ENCODE measurements around the gene CD163.

DNA sequence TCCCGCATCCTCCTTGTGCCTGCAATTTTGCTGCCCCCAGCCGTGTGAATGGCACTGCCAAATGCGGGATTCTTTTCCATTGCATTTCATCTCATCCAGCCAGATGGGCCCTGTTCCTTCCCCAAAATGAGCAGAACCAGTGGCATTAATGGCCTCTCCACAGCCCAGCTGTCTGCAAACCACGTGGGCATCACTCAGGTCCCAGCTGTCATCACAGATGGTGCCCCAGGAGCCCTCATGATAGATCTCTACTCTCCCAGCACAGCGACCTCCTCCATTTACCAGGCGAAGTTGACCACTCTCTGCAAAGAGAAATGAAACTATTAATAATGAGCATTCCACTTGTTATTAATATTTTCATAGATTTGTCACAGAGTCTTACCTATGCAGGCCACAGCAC is 17.1 kb downstream of the CD163 start:
- TF ChIP-seq, protein P1, sequence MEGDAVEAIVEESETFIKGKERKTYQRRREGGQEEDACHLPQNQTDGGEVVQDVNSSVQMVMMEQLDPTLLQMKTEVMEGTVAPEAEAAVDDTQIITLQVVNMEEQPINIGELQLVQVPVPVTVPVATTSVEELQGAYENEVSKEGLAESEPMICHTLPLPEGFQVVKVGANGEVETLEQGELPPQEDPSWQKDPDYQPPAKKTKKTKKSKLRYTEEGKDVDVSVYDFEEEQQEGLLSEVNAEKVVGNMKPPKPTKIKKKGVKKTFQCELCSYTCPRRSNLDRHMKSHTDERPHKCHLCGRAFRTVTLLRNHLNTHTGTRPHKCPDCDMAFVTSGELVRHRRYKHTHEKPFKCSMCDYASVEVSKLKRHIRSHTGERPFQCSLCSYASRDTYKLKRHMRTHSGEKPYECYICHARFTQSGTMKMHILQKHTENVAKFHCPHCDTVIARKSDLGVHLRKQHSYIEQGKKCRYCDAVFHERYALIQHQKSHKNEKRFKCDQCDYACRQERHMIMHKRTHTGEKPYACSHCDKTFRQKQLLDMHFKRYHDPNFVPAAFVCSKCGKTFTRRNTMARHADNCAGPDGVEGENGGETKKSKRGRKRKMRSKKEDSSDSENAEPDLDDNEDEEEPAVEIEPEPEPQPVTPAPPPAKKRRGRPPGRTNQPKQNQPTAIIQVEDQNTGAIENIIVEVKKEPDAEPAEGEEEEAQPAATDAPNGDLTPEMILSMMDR (IDR thresholded peaks at IDR 0.05): no peak
- no peak for TF ChIP-seq POLR2A (IDR thresholded peaks at IDR 0.05)

All from right lobe of liver (tissue), 4 donors.